ENCODE measurements around the gene ZBTB48.

GRCh38 chr1:6574025-6574620, 5.7 kb upstream of the ZBTB48 start:
- TF ChIP-seq TCF12 (IDR thresholded peaks at IDR 0.05) (no peak), MAX (IDR thresholded peaks at IDR 0.05; ENCODE audit: low read depth) (no peak)

Measured in SK-N-SH (cell line).